Endothelial cell of umbilical vein (primary cell): ENCODE data around the gene PCYOX1L. TPM values are rescaled to one million over a fixed set of nuclear protein-coding genes. Genes with fewer than 3 reads are reported as not detected.

Experiments used
- BruUV-seq: library from RNA; stranded (reverse); fragments of 400-500 nt; replicated peaks from 2 replicates; lab custom pipeline; 2021; lab: Mats Ljungman, UMichigan
- CTCF ChIA-PET: fragments of 300-600, 350-600 bp; sonication (Branson Sonifier 250); formaldehyde crosslinking; loops from one replicate; lab custom pipeline; 2021; ENCODE audit warnings: antibody characterized with exemption, inconsistent platforms; lab: Charles Lee
- POLR2A ChIA-PET: fragments of 300-600, 350-600 bp; sonication (Branson Sonifier 250); formaldehyde crosslinking; loops from one replicate; lab custom pipeline; 2021; ENCODE audit warnings: antibody characterized with exemption, inconsistent platforms; lab: Charles Lee
- DNase-seq: peaks from one replicate; pipeline ENCODE4 v3.0.0-alpha.2; 2011; ENCODE audit warnings: low read depth, low spot score
- FAIRE-seq: peaks from 2 replicates; lab custom pipeline; 2011; peaks lifted over from hg19 to GRCh38; lab: Jason Lieb, UNC
- H2AFZ ChIP-seq: 2 replicates; pipeline ENCODE4 v1.6.0; 2012; ENCODE audit warnings: low read depth, low read length, control low read depth, inconsistent platforms
- H3K27ac ChIP-seq: 2 replicates; pipeline ENCODE4 v1.5.1; 2011; ENCODE audit warnings: low read depth, mild to moderate bottlenecking, control low read depth, low read length, moderate library complexity; ENCODE audit not compliant: insufficient read depth
- H3K27me3 ChIP-seq, 2 experiments: 2 replicates each; pipeline versions ENCODE4 v1.6.0 to v1.6.1; 2011; ENCODE audit warnings: low read length in 2 of 2, mixed read lengths in 1 of 2; ENCODE audit not compliant: control insufficient read depth in 2 of 2, insufficient read depth in 2 of 2
- H3K36me3 ChIP-seq, 2 experiments: 2 replicates in 1 of 2; 3 replicates in 1 of 2; pipeline ENCODE4 v1.5.1; 2011; ENCODE audit warnings: low read length in 2 of 2, mild to moderate bottlenecking in 1 of 2, moderate library complexity in 1 of 2; ENCODE audit not compliant: control insufficient read depth in 2 of 2, insufficient read depth in 2 of 2; ENCODE audit errors: extremely low read depth in 1 of 2
- H3K4me1 ChIP-seq: 3 replicates; pipeline ENCODE4 v1.5.1; 2011; ENCODE audit warnings: mild to moderate bottlenecking, low read length; ENCODE audit not compliant: control insufficient read depth, insufficient read depth; ENCODE audit errors: extremely low read depth
- H3K4me2 ChIP-seq: 2 replicates; pipeline ENCODE4 v1.6.1; 2011; ENCODE audit warnings: low read length, control low read depth, mixed read lengths; ENCODE audit not compliant: insufficient read depth
- H3K4me3 ChIP-seq, 3 experiments: fragments of 200-600 bp in 1 of 3; sonication (generic), shearing (Covaris generic) in 1 of 3; replicated peaks in 1 of 3; 2 replicates each; pipeline ENCODE4 v1.5.1; 2011 to 2016; ENCODE audit warnings: control low read depth in 3 of 3, low read length in 3 of 3, mild to moderate bottlenecking in 2 of 3, inconsistent platforms in 1 of 3, low read depth in 1 of 3, moderate library complexity in 1 of 3; ENCODE audit not compliant: insufficient read depth in 1 of 3
- H3K79me2 ChIP-seq: 2 replicates; pipeline ENCODE4 v1.6.0; 2012; ENCODE audit warnings: low read length, inconsistent platforms; ENCODE audit not compliant: control insufficient read depth, insufficient read depth
- H3K9ac ChIP-seq: replicated peaks from 2 replicates; pipeline ENCODE3; 2011; ENCODE audit warnings: low read length, control low read depth; ENCODE audit not compliant: insufficient read depth; ENCODE audit errors: extremely low read depth
- H3K9me1 ChIP-seq: replicated peaks from 3 replicates; pipeline ENCODE4 v1.6.0; 2011; ENCODE audit warnings: mild to moderate bottlenecking, low read length; ENCODE audit not compliant: control insufficient read depth, insufficient read depth; ENCODE audit errors: extremely low read depth
- H3K9me3 ChIP-seq: replicated peaks from 2 replicates; pipeline ENCODE4 v1.5.1; 2012; ENCODE audit warnings: low read length, inconsistent platforms; ENCODE audit not compliant: control insufficient read depth, insufficient read depth
- H4K20me1 ChIP-seq: replicated peaks from 2 replicates; pipeline ENCODE3; 2011; ENCODE audit warnings: mild to moderate bottlenecking, low read length; ENCODE audit not compliant: control insufficient read depth, insufficient read depth; ENCODE audit errors: extremely low read depth
- EZH2 ChIP-seq: IDR thresholded peaks from 2 replicates; pipeline ENCODE4 v1.6.1; 2012; ENCODE audit warnings: borderline replicate concordance, low read depth, mild to moderate bottlenecking, moderate library complexity, low read length, inconsistent platforms; ENCODE audit not compliant: severe bottlenecking
- FOS ChIP-seq: IDR thresholded peaks from 2 replicates; pipeline ENCODE4 v1.6.1; 2011; ENCODE audit warnings: mild to moderate bottlenecking, low read length, moderate library complexity, borderline replicate concordance; ENCODE audit not compliant: insufficient read depth
- GATA2 ChIP-seq: IDR thresholded peaks from 2 replicates; pipeline ENCODE4 v1.7.0; 2011; ENCODE audit warnings: low read depth, mild to moderate bottlenecking, moderate library complexity, mixed read lengths, low read length; ENCODE audit not compliant: insufficient read length, insufficient read depth
- JUN ChIP-seq: IDR thresholded peaks from 2 replicates; pipeline ENCODE4 v1.6.1; 2011; ENCODE audit warnings: borderline replicate concordance, low read depth; ENCODE audit not compliant: insufficient read length, insufficient read depth
- MAX ChIP-seq: IDR thresholded peaks from 2 replicates; pipeline ENCODE4 v1.6.1; 2011; ENCODE audit not compliant: insufficient read depth, insufficient read length
- MYC ChIP-seq: IDR thresholded peaks from one replicate; pipeline ENCODE4 v1.6.1; 2011; ENCODE audit warnings: mild to moderate bottlenecking, low read depth, low read length
- POLR2A ChIP-seq: IDR thresholded peaks from 2 replicates; pipeline ENCODE4 v1.6.1; 2012; ENCODE audit warnings: low read depth, mild to moderate bottlenecking, control low read depth, low read length
- POLR2AphosphoS5 ChIP-seq: IDR thresholded peaks from 2 replicates; pipeline ENCODE4 v1.6.1; 2012; ENCODE audit warnings: low read depth, mild to moderate bottlenecking, control low read depth, low read length, moderate library complexity; ENCODE audit not compliant: insufficient read depth
- dilution Hi-C: fragments of 300-500 bp; cut with MboI; formaldehyde crosslinking; loops from one replicate; pipeline ENCODE4 v1.15.0; 2019; ENCODE audit warnings: low sequenced_read_pairs; ENCODE audit not compliant: extremely low pct_ligation_motif_present
- intact Hi-C: fragments of 100-400 bp; cut with micrococcal nuclease; formaldehyde crosslinking; loops from one replicate; pipeline ENCODE4 v1.10.0; 2022
- polyA plus RNA-seq, 4 experiments: library from polyadenylated mRNA; depleted of rRNA in 3 of 4; stranded (reverse) in 3 of 4; unstranded in 1 of 4; fragments of >200 nt; gene quantifications; 2 replicates each; pipeline versions ENCODE4 v1.2.1 to v1.2.3, GENCODE V29; 2011 to 2012; ENCODE audit warnings: missing spikeins in 1 of 4
- total RNA-seq: library from RNA; stranded (reverse); gene quantifications from 2 replicates; pipeline ENCODE4 v1.2.3, GENCODE V29; 2021
- TF ChIP-seq, protein P1 (sequence below), 2 donors: IDR thresholded peaks; 1 replicate in 1 of 2; 2 replicates in 1 of 2; pipeline ENCODE4 v1.5.1; 2011; ENCODE audit warnings: low read length in 2 of 2, mild to moderate bottlenecking in 2 of 2, moderate library complexity in 2 of 2, control low read depth in 1 of 2, inconsistent platforms in 1 of 2, low read depth in 1 of 2; ENCODE audit not compliant: insufficient read depth in 1 of 2; ENCODE audit errors: extremely low read depth in 1 of 2

Gene PCYOX1L
- total and polyA plus RNA-seq, 2 donors (not counting 3 experiments of a cell fraction or from before 2014, with no cell fraction given) = 23.3 to 28.1 TPM

DNA sequence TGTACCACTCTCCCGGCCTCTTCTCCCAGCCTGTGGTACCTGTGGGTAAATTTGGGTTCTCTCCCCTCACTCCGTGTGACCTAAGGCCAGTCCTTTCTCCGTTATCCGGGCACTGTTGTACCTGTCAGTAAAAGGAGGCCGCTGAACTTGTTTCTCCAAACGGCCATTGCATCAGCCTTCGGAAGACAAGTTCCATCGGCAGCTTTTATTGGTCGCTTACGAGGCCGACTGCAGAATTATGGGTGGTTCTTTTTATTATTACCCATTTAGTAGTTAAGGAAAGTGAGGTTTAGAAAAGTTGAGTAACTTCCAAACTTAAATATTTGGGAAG is 12.0 kb upstream of the PCYOX1L start:
- H3K79me2 ChIP-seq = peaks cover 45% of the 10 kb centered on the region
- TF ChIP-seq MAX = no peak
- no peak for TF ChIP-seq POLR2A
- TF ChIP-seq, protein P1, sequence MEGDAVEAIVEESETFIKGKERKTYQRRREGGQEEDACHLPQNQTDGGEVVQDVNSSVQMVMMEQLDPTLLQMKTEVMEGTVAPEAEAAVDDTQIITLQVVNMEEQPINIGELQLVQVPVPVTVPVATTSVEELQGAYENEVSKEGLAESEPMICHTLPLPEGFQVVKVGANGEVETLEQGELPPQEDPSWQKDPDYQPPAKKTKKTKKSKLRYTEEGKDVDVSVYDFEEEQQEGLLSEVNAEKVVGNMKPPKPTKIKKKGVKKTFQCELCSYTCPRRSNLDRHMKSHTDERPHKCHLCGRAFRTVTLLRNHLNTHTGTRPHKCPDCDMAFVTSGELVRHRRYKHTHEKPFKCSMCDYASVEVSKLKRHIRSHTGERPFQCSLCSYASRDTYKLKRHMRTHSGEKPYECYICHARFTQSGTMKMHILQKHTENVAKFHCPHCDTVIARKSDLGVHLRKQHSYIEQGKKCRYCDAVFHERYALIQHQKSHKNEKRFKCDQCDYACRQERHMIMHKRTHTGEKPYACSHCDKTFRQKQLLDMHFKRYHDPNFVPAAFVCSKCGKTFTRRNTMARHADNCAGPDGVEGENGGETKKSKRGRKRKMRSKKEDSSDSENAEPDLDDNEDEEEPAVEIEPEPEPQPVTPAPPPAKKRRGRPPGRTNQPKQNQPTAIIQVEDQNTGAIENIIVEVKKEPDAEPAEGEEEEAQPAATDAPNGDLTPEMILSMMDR (IDR thresholded peaks at IDR 0.05; ENCODE audit: extremely low read depth in 1 of 2, insufficient read depth in 1 of 2, low read depth in 1 of 2, low read length in 2 of 2) = no peak
- no peak for TF ChIP-seq FOS
- TF ChIP-seq POLR2AphosphoS5 = no peak
- no peak for TF ChIP-seq JUN
- TF ChIP-seq MYC = no peak
- TF ChIP-seq EZH2 = no peak
- TF ChIP-seq GATA2 = no peak
- BruUV-seq = TSS peak; percentile 40
- peak overlapping the region; percentile 2 for H2AFZ ChIP-seq
- dilution Hi-C loops = no loop called here
- H3K36me3 ChIP-seq = peaks cover 11 to 14% of the 10 kb centered on the region in 2 experiments
- H3K9me3 ChIP-seq = no peaks in the 10 kb centered on the region
- peak; percentile 43 for FAIRE-seq
- ChIA-PET CTCF (interaction anchor here (1.2 to 3.2 kb wide), 6 partner anchors 10 to 29 kb away, joined by 4 to 14 read pairs (median 10); partner anchors contain the start of gene PCYOX1L), POLR2A (interaction anchor here (0.8 to 1.3 kb wide), 2 partner anchors 17 to 25 kb away, joined by 3 to 5 read pairs; no protein-coding TSS in a partner anchor)
- H3K4me2 ChIP-seq = peak overlapping the region; percentile 98
- H3K9me1 ChIP-seq = no peaks in the 10 kb centered on the region
- peak overlapping the region; percentile 87 for H3K9ac ChIP-seq
- no peaks in the 10 kb centered on the region for H3K27me3 ChIP-seq
- H3K4me3 ChIP-seq = peak overlapping the region; percentile 59 to 90 (median 63)
- intact Hi-C loops = loop anchor here (1.0 to 10.0 kb wide), 7 partner anchors 12 to 211 kb away; partner anchors contain the start of gene AFAP1L1
- DNase-seq = no peak
- H3K4me1 ChIP-seq = peaks cover 42% of the 10 kb centered on the region
- peak overlapping the region; percentile 71 for H3K27ac ChIP-seq
- H4K20me1 ChIP-seq = no peaks in the 10 kb centered on the region
